D721Med (cell line): ENCODE data around the gene GSTA4.
"Not testable (repeated sequence)": the region's sequence is repeated elsewhere in the genome, so short reads cannot be mapped to it uniquely, and the experiment has no call there.

Experiments
- DNase-seq: peaks from one replicate; pipeline ENCODE4 v3.0.0; 2011; ENCODE audit warnings: low spot score; ENCODE audit not compliant: insufficient read length
- FAIRE-seq: peaks from 2 replicates; lab custom pipeline; 2011; peaks lifted over from hg19 to GRCh38; lab: Jason Lieb, UNC
- CTCF ChIP-seq: IDR thresholded peaks from 2 replicates; pipeline ENCODE4 v1.5.1; 2012; ENCODE audit warnings: mild to moderate bottlenecking, control low read depth; ENCODE audit not compliant: insufficient read depth; ENCODE audit errors: missing control alignments

Gene GSTA4

GRCh38 chr6:53014744-53015143 is 19.7 kb upstream of the GSTA4 start:
- DNase-seq: no peak
- FAIRE-seq: no peak
- no peak for TF ChIP-seq CTCF

- DNase-seq (no peak), FAIRE-seq (no peak)
- no peak for TF ChIP-seq CTCF
These were observed 19.0 kb upstream of the GSTA4 start for GRCh38 chr6:53014063-53014462.

- TF ChIP-seq CTCF: no peak
- FAIRE-seq: no peak
- DNase-seq: no peak
These were observed 16.9 kb upstream of the GSTA4 start for GRCh38 chr6:53011979-53012378.

- no peak for FAIRE-seq
- no peak for DNase-seq
- TF ChIP-seq CTCF: no peak
These were observed 15.4 kb upstream of the GSTA4 start for GRCh38 chr6:53010504-53010903.

- no peak for FAIRE-seq
- DNase-seq: no peak
- no peak for TF ChIP-seq CTCF
These were observed 14.4 kb upstream of the GSTA4 start for GRCh38 chr6:53009511-53009910.

GRCh38 chr6:53009056-53009455 is 14.0 kb upstream of the GSTA4 start:
- DNase-seq (no peak), FAIRE-seq (no peak)
- no peak for TF ChIP-seq CTCF

GRCh38 chr6:53008192-53008687 is 13.2 kb upstream of the GSTA4 start:
- DNase-seq, FAIRE-seq: not testable (repeated sequence)
